KOPT-K1 (cell line): ENCODE results near the gene SPIB.
A peak's percentile ranks its signal among the peaks of the same experiment; 100 is the strongest.

Experiments
- H3K27ac ChIP-seq: fragments of 200-600 bp; sonication (generic); 2 replicates; pipeline ENCODE4 v1.5.1; 2016; ENCODE audit warnings: antibody characterized with exemption, mild to moderate bottlenecking, low read depth, low read length; ENCODE audit not compliant: poor library complexity, severe bottlenecking
- H3K36me3 ChIP-seq: fragments of 200-600 bp; sonication (generic); 2 replicates; pipeline ENCODE4 v1.5.1; 2017; ENCODE audit warnings: antibody characterized with exemption, mild to moderate bottlenecking, low read length, moderate library complexity; ENCODE audit not compliant: insufficient read depth
- H3K9me3 ChIP-seq: fragments of 200-600 bp; sonication (generic); 2 replicates; pipeline ENCODE4 v1.5.1; 2017; ENCODE audit warnings: antibody characterized with exemption, low read length, mild to moderate bottlenecking; ENCODE audit not compliant: insufficient read depth, poor library complexity, severe bottlenecking

Gene SPIB

GRCh38 chr19:50418176-50419021 is at the start of gene SPIB:
TSS of gene SPIB (plus strand) at chr19:50418938. CDS start at chr19:50418963, 25 bp downstream.
- no peak within 1 kb of the TSS for H3K27ac ChIP-seq
- no peaks in the 10 kb centered on the region for H3K9me3 ChIP-seq
- peaks cover 50% of the 10 kb centered on the region for H3K36me3 ChIP-seq

GRCh38 chr19:50371914-50372475 is 46.7 kb upstream of the SPIB start:
- Histone ChIP-seq H3K36me3 (no peaks in the 10 kb centered on the region), H3K9me3 (no peaks in the 10 kb centered on the region), H3K27ac (no peak overlapping the region)

GRCh38 chr19:50376166-50377050 is 42.3 kb upstream of the SPIB start, which contains the start of gene NR1H2:
TSS of gene NR1H2 (plus strand) at chr19:50376457. CDS start at chr19:50377606, 1,149 bp downstream.
- H3K9me3 ChIP-seq, result no peaks in the 10 kb centered on the region
- H3K27ac ChIP-seq, result peak within 1 kb of the TSS; percentile 79

GRCh38 chr19:50377051-50377461 is 41.7 kb upstream of the SPIB start:
- Histone ChIP-seq H3K36me3 (peaks cover 47% of the 10 kb centered on the region), H3K9me3 (no peaks in the 10 kb centered on the region), H3K27ac (no peak overlapping the region)

More at GRCh38 chr19:50376166-50377050, 42.3 kb upstream of the SPIB start, which contains the start of gene NR1H2:
- H3K36me3 ChIP-seq, result peaks cover 41% of the 10 kb centered on the region

GRCh38 chr19:50377517-50377916 is 41.2 kb upstream of the SPIB start:
- Histone ChIP-seq H3K9me3 (no peaks in the 10 kb centered on the region), H3K27ac (no peak overlapping the region), H3K36me3 (peaks cover 52% of the 10 kb centered on the region)

- Histone ChIP-seq H3K27ac (no peak overlapping the region), H3K9me3 (no peaks in the 10 kb centered on the region), H3K36me3 (peaks cover 59% of the 10 kb centered on the region)
Measured at GRCh38 chr19:50378169-50378862, 40.4 kb upstream of the SPIB start.

GRCh38 chr19:50378863-50379236 is 39.9 kb upstream of the SPIB start:
- no peaks in the 10 kb centered on the region for H3K9me3 ChIP-seq
- no peak overlapping the region for H3K27ac ChIP-seq
- peaks cover 59% of the 10 kb centered on the region for H3K36me3 ChIP-seq

- peaks cover 59% of the 10 kb centered on the region for H3K36me3 ChIP-seq
Measured at GRCh38 chr19:50379602-50380001, 39.1 kb upstream of the SPIB start.

GRCh38 chr19:50380137-50380536 is 38.6 kb upstream of the SPIB start:
- Histone ChIP-seq H3K27ac (no peak overlapping the region), H3K9me3 (no peaks in the 10 kb centered on the region), H3K36me3 (peaks cover 59% of the 10 kb centered on the region)

More at GRCh38 chr19:50379602-50380001, 39.1 kb upstream of the SPIB start:
- Histone ChIP-seq H3K9me3 (no peaks in the 10 kb centered on the region), H3K27ac (no peak overlapping the region)

- no peak overlapping the region for H3K27ac ChIP-seq
- no peaks in the 10 kb centered on the region for H3K9me3 ChIP-seq
- H3K36me3 ChIP-seq, result peaks cover 61% of the 10 kb centered on the region
Measured at GRCh38 chr19:50380751-50381151, 38.0 kb upstream of the SPIB start.

GRCh38 chr19:50381881-50382729 is 36.6 kb upstream of the SPIB start:
- Histone ChIP-seq H3K36me3 (peaks cover 74% of the 10 kb centered on the region), H3K27ac (no peak overlapping the region), H3K9me3 (no peaks in the 10 kb centered on the region)

GRCh38 chr19:50383001-50383851 is 35.5 kb upstream of the SPIB start:
- H3K27ac ChIP-seq, result peak overlapping the region; percentile 83
- H3K36me3 ChIP-seq, result peaks cover 76% of the 10 kb centered on the region
- no peaks in the 10 kb centered on the region for H3K9me3 ChIP-seq
